ENCODE results near the gene ANTXRL.
"Not testable (repeated sequence)": the region's sequence is repeated elsewhere in the genome, so short reads cannot be mapped to it uniquely, and the experiment has no call there.

The ANTXRL gene

GRCh38 chr10:46255210-46255609, 31.6 kb upstream of the ANTXRL start:
- not testable (repeated sequence) for DNase-seq

GRCh38 chr10:46255801-46256747, 30.7 kb upstream of the ANTXRL start:
- DNase-seq: peak; percentile 6

- no peak for DNase-seq
Measured at GRCh38 chr10:46257099-46257498, 29.7 kb upstream of the ANTXRL start.

GRCh38 chr10:46262906-46263560, 23.8 kb upstream of the ANTXRL start:
- not testable (repeated sequence) for DNase-seq

- DNase-seq: no peak
Measured at GRCh38 chr10:46263831-46264268, 22.9 kb upstream of the ANTXRL start.

GRCh38 chr10:46264336-46264735, 22.5 kb upstream of the ANTXRL start:
- no peak for DNase-seq

- no peak for DNase-seq
Measured at GRCh38 chr10:46264737-46265368, 21.9 kb upstream of the ANTXRL start.

GRCh38 chr10:46265566-46266305, 21.1 kb upstream of the ANTXRL start:
- not testable (repeated sequence) for DNase-seq

- DNase-seq: no peak
Measured at GRCh38 chr10:46266306-46266985, 20.4 kb upstream of the ANTXRL start.

GRCh38 chr10:46267132-46267985, 19.4 kb upstream of the ANTXRL start:
- no peak for DNase-seq

GRCh38 chr10:46268076-46268881, 18.5 kb upstream of the ANTXRL start:
- DNase-seq: no peak

- DNase-seq: not testable (repeated sequence)
Measured at GRCh38 chr10:46269554-46270053, 17.2 kb upstream of the ANTXRL start.

GRCh38 chr10:46270086-46270811, 16.5 kb upstream of the ANTXRL start:
- no peak for DNase-seq

GRCh38 chr10:46270963-46271530, 15.8 kb upstream of the ANTXRL start:
- DNase-seq: not testable (repeated sequence)

- not testable (repeated sequence) for DNase-seq
Measured at GRCh38 chr10:46271795-46272499, 14.8 kb upstream of the ANTXRL start.

- DNase-seq: no peak
Measured at GRCh38 chr10:46272863-46273415, 13.9 kb upstream of the ANTXRL start.

GRCh38 chr10:46273506-46274477, 13.0 kb upstream of the ANTXRL start:
- no peak for DNase-seq
